HFFc6 (cell line): Measurements from ENCODE around the gene POLE2. TPM values are rescaled to one million over a fixed set of nuclear protein-coding genes. Genes with fewer than 3 reads are reported as not detected.
A peak's percentile ranks its signal among the peaks of the same experiment; 100 is the strongest.
"Not testable (repeated sequence)": the region's sequence is repeated elsewhere in the genome, so short reads cannot be mapped to it uniquely, and the experiment has no call there.

Experiments
- DNase-seq: peaks from one replicate; pipeline ENCODE4 v3.0.0-alpha.2; 2018
- H3K27ac Mint-ChIP-seq: 2 replicates; pipeline ENCODE4 v1.8.0; 2020; ENCODE audit warnings: mild to moderate bottlenecking, mixed read lengths
- H3K27me3 Mint-ChIP-seq: 2 replicates; pipeline ENCODE4 v1.8.0; 2021; ENCODE audit warnings: mild to moderate bottlenecking, moderate library complexity, mixed read lengths; ENCODE audit not compliant: insufficient read depth
- H3K36me3 Mint-ChIP-seq: 2 replicates; pipeline ENCODE4 v1.8.0; 2021; ENCODE audit warnings: low read depth, mixed read lengths
- H3K4me1 Mint-ChIP-seq: 2 replicates; pipeline ENCODE4 v1.8.0; 2020; ENCODE audit warnings: low read depth, mixed read lengths
- H3K4me3 Mint-ChIP-seq: 2 replicates; pipeline ENCODE4 v1.8.0; 2020; ENCODE audit warnings: mild to moderate bottlenecking, moderate library complexity, mixed read lengths
- H3K9me3 Mint-ChIP-seq: 2 replicates; pipeline ENCODE4 v1.8.0; 2020; ENCODE audit warnings: mild to moderate bottlenecking, mixed read lengths
- long read RNA-seq: library from polyadenylated mRNA; unstranded; transcript quantifications from one replicate; pipeline ENCODE4 v2.0.0, GENCODE V29; 2019
- total RNA-seq, 6 experiments: library from RNA; stranded (reverse); fragmentation: NEBNext Ultra II Directional; extraction: Animal tissue kit (Norgen Biotek cat#: 25700); gene quantifications; 2 replicates in 1 of 6; 3 replicates in 5 of 6; pipeline ENCODE4 v1.2.3, GENCODE V29; 2021
- TF ChIP-seq, protein P1 (sequence below): fragments of 200-600 bp; sonication (generic); IDR thresholded peaks from 2 replicates; pipeline ENCODE4 v1.5.0; 2021; ENCODE audit warnings: antibody characterized with exemption, mild to moderate bottlenecking

Gene POLE2, protein sequence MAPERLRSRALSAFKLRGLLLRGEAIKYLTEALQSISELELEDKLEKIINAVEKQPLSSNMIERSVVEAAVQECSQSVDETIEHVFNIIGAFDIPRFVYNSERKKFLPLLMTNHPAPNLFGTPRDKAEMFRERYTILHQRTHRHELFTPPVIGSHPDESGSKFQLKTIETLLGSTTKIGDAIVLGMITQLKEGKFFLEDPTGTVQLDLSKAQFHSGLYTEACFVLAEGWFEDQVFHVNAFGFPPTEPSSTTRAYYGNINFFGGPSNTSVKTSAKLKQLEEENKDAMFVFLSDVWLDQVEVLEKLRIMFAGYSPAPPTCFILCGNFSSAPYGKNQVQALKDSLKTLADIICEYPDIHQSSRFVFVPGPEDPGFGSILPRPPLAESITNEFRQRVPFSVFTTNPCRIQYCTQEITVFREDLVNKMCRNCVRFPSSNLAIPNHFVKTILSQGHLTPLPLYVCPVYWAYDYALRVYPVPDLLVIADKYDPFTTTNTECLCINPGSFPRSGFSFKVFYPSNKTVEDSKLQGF
- 10 to 100 TPM in 2 of 6 experiments, 1 to 10 TPM in 4; 4.5 to 11.6 (median 8.7) TPM for total RNA-seq
- long read RNA-seq, partial matches to known transcripts, result 0 of 2 reads
- long read RNA-seq, other reads (novel, unspliced or antisense), result 0 of 2 reads

DNA sequence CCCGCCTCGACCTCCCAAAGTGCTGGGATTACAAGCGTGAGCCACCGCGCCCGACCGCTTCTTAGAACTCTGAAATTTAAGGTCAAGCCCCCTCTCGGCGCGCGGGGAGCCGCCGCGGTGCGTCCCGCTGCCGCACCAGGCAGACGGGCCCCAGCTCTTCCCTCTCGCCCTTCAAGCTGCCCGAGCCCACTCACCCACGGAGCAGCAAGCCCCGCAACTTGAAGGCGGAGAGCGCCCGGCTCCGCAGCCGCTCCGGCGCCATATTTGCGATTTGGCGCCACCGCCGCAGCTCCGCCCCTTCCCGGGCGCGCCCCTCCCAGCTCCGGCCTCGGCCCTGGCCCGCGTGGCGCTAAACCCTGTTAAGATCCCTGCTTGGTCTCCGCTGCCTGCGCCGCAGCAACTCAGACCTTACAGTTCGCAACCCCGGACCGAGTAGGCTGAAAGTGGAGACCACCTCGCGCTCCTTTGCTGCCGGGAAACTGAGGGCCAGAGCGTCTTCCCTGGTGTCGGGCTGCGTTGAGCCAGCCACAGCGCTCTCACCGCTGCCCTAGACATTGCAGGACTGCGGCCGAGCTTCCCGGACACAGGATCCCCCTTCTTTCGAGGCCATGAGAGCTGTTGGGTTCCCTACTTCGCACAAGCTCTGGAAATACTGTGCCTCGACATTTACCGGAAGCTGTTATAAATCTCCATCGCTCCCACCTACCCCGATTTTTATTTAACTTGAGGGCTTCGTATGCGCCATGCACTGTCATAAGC is at the start of gene POLE2:
Gene POLE2, minus strand, starts transcription at position 273 of the 759 bp plus-strand sequence. Its CDS starts 11 bp downstream, at position 262.
- Mint-ChIP-seq H3K27ac (peak within 1 kb of the TSS; percentile 78), H3K4me3 (peak within 1 kb of the TSS; percentile 85), H3K27me3 (peaks cover 2% of the 10 kb centered on the region; the same call in 1 of the 2 replicates), H3K4me1 (peaks cover 32% of the 10 kb centered on the region), H3K36me3 (0 out of 2 replicates have a peak, but pooled peaks cover 5% of the 10 kb centered on the region), H3K9me3 (no peaks in the 10 kb centered on the region)
- no peak for DNase-seq
- TF ChIP-seq, protein P1, sequence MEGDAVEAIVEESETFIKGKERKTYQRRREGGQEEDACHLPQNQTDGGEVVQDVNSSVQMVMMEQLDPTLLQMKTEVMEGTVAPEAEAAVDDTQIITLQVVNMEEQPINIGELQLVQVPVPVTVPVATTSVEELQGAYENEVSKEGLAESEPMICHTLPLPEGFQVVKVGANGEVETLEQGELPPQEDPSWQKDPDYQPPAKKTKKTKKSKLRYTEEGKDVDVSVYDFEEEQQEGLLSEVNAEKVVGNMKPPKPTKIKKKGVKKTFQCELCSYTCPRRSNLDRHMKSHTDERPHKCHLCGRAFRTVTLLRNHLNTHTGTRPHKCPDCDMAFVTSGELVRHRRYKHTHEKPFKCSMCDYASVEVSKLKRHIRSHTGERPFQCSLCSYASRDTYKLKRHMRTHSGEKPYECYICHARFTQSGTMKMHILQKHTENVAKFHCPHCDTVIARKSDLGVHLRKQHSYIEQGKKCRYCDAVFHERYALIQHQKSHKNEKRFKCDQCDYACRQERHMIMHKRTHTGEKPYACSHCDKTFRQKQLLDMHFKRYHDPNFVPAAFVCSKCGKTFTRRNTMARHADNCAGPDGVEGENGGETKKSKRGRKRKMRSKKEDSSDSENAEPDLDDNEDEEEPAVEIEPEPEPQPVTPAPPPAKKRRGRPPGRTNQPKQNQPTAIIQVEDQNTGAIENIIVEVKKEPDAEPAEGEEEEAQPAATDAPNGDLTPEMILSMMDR, result no peak

DNA sequence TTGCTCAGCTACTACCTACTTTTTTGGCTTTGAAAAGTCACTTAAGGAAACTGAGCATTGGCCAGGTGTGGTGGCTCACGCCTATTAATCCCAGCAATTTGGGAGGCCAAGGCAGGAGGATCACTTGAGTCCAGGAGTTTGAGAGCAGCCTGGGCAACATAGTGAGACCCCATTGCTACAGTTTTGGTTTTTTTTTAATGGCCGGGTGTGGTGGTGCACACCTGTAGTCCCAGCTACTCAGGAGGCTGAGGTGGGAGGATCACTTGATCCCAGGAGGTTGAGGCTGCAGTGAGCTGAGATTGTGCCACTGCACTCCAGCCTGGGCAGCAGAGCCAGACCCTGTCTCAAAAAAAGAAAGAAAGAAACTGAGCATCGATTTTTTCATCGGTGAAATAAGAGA is 47.7 kb upstream of the POLE2 start:
- H3K36me3 Mint-ChIP-seq, H3K27me3 Mint-ChIP-seq, H3K27ac Mint-ChIP-seq, H3K4me1 Mint-ChIP-seq, DNase-seq, H3K9me3 Mint-ChIP-seq, H3K4me3 Mint-ChIP-seq: not testable (repeated sequence)

DNA sequence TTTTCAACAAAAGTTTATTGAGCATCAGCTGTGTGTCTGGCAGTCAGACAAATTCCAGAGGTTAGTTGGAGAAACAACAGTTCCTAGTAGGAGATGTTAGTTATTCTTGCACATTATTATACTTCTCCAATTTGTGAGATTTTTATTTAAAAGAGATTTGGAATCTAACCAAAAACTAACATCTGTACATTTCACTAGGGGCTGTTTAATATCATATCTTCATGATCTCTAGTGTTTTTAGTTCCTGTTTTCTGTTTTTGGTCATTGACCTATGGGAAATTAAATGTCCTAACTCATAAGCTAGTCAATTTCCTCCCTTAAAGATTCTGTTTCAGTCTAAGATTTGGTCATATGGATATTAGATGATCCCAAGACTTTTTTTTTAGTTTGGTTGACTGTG is 45.8 kb upstream of the POLE2 start:
- no peak overlapping the region for H3K27ac Mint-ChIP-seq
- H3K9me3 Mint-ChIP-seq, result no peaks in the 10 kb centered on the region
- no peaks in the 10 kb centered on the region for H3K4me1 Mint-ChIP-seq
- no peak overlapping the region for H3K4me3 Mint-ChIP-seq
- no peaks in the 10 kb centered on the region for H3K27me3 Mint-ChIP-seq
- no peak for DNase-seq
- TF ChIP-seq, protein P1, result no peak
- no peaks in the 10 kb centered on the region for H3K36me3 Mint-ChIP-seq

DNA sequence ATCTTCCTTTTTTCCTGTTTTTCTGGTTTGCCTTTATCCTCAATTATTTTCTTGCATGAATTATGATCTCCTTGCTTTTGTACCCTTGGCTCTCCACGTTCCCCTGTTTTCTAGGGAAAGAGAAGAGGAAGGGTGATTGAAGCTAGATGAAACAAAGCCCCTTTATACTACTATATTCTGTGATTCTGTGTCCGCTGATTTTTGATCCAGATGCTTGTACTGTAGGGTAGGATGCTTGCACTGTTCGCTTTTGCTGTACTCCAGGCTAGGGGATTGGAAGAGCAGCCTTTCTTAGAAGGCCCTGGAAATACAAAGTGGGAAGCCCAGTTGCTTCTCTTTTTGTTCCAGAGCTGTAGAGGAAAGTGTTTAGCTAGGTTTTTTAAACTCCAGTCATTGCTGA is 44.9 kb upstream of the POLE2 start:
- Mint-ChIP-seq H3K4me1 (no peaks in the 10 kb centered on the region), H3K27ac (no peak overlapping the region), H3K9me3 (no peaks in the 10 kb centered on the region), H3K36me3 (no peaks in the 10 kb centered on the region), H3K4me3 (no peak overlapping the region), H3K27me3 (no peaks in the 10 kb centered on the region)
- no peak for DNase-seq
- TF ChIP-seq, protein P1, result no peak

DNA sequence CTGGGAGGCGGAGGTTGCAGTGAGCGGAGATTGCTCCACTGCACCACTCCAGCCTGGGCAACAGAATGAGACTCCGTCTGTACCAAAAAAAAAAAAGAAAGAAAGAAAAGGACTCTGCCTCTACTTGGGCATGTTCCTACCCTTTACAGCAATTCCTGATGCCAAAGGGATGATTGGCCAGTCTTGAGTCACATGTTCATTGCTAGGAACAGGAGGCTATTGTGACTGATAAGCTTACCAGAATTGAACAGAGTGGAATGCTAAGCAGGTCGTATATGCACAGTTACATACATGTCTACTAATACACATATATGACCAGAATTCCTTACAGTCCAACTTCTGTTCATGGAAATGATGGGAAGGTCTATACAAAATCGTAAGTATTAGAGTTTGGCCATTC is 39.2 kb upstream of the POLE2 start:
- H3K36me3 Mint-ChIP-seq, result peaks cover 4% of the 10 kb centered on the region
- H3K4me1 Mint-ChIP-seq, result no peaks in the 10 kb centered on the region
- TF ChIP-seq, protein P1, result no peak
- H3K27ac Mint-ChIP-seq, result no peak overlapping the region
- H3K4me3 Mint-ChIP-seq, result no peak overlapping the region
- H3K9me3 Mint-ChIP-seq, result no peaks in the 10 kb centered on the region
- H3K27me3 Mint-ChIP-seq, result no peaks in the 10 kb centered on the region
- no peak for DNase-seq

DNA sequence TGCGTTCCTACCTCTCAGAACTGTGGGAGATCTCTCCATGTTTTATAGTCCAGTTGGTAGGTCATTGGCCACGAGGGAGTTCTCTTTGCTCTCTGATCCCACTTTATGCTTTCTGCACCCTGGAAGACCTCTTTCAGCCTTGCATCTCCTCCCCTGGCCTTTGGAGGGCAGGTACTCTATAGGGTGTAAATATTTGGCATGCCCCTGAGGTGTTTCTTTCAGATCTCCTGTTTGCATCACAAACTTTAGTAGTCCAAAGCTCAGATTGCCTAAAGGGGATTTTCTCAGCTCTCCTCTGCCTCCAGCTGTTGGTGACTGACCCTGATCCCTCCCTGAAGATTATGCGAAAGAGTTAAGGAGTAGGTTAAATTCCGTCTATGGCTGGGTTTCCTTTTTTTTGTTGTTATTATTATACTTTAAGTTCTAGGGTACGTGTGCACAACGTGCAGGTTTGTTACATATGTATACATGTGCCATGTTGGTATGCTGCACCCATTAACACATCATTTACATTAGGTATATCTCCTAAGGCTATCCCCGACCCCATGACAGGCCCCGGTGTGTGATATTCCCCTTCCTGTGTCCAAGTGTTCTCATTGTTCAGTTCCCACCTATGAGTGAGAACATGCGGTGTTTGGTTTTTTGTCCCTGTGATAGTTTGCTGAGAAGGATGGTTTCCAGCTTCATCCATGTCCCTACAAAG is 33.9 kb upstream of the POLE2 start:
- peaks cover 20% of the 10 kb centered on the region for H3K36me3 Mint-ChIP-seq
- H3K4me1 Mint-ChIP-seq, DNase-seq, H3K9me3 Mint-ChIP-seq, H3K27ac Mint-ChIP-seq, H3K27me3 Mint-ChIP-seq, H3K4me3 Mint-ChIP-seq: not testable (repeated sequence)
